NCI-H1048 (cell line): Measurements from ENCODE around the gene POLR1A.

Source experiments
- DNase-seq: peaks from one replicate; lab custom pipeline; 2025; lab: John Stamatoyannopoulos, UW

POLR1A gene

GRCh38 chr2:86064006-86064405 lies 41.7 kb downstream of the POLR1A start:
- DNase-seq: no peak

DNA sequence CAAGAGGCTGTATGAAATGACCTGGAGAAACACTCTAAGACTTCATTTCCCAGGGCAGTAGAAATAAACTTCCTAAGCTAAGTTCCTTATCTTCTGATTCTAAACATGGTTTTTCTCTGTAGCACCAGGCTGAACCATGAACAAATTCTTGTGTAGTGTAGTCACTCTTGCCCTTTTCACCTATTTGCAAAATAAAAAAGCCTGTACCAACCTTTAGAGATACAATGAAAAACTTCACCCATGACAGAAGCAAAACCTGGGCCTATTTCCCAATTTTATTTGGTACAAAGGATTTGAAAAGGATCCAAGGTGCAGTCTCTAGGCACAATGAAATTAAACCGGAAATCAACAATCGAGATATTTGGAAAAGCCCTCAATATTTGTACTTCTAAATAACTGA lies 43.6 kb downstream of the POLR1A start:
- no peak for DNase-seq

- DNase-seq: no peak
Measured at GRCh38 chr2:86056590-86057331, 48.9 kb downstream of the POLR1A start.

GRCh38 chr2:86055314-86055713 lies 50.4 kb downstream of the POLR1A start:
- no peak for DNase-seq

DNA sequence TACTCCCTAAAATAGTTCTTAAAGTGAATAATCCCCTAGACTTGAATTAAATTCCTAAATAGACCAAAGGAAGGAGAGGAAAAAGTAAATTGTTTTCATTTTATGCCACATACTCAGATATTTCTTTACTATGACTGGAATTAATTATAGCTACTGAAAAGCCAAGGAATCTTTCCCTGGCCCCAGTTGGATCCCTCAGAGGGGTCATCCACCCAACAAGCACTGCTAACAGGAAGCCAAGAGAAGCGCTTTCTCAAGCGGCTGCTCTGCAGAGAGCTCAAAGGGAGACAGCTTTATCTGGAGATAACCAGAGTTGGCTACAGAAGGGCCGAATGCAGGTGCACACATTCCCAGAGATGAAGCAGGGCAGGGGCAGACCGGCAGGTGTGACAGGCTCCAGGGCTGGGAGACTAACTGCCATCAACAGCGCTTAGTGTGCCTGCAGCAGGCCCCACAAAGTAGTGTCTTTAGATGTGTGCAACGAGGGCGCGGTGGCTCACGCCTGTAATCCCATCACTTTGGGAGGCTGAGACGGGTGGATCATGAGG lies 51.1 kb downstream of the POLR1A start:
- DNase-seq: no peak

DNA sequence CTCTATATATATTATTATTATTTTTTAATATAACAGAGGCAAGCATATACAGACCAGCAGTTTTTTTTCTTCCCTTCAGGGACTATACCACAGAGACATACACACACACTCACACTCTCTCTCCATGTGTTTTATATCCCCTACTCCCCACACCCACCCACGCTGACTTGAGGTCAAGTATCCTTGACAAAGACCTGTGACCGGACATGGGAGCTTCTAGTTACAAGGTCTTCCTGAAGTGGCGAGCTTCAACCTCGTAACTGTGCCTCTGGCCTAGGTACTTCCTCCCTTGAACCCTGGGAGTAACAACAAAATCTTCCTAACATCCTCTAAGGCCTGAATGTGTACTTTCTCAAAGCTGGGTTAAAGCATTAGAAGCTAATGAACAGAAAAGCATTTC lies 52.5 kb downstream of the POLR1A start:
- DNase-seq: no peak

- no peak for DNase-seq
Measured at GRCh38 chr2:86052676-86053075, 53.0 kb downstream of the POLR1A start.

DNA sequence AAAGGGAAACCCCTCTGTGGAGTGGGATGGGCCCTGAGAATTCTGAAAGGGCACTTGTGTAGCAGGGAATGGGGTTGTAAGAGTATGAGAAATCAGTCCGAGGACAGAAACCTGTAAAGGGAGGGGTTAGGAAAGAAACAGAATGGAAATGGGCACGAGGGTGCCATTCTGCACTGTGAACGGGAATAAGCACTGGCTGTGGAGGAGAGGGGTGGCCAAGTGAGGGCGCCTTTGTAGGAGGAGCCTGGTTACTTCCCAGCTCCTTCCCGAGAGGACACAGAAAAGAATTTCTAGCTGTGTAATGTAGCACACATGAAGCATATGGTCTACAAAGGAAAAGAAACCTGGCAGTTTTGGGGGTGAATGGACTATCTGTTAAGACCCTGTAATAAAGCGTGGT lies 53.4 kb downstream of the POLR1A start:
- DNase-seq: no peak

DNA sequence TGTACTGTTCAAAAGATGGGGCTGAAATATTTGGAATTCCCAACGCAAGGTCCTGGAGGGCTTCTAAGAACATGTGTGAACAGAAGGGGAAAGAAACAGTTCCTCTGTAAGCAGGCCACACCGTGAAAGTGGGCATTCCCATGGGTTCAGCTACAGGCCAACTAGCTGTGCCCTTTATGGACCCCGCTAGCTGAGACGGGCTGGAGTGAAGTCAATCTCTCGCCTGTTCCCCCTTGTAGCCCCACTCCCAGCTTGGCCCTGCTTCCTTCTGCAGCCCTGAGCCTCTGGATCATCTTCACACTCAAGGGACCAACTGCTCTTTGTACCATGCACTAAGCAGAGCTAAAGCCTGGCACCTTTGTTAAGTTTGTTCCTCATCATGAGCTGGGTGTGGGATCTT lies 55.4 kb downstream of the POLR1A start:
- no peak for DNase-seq

GRCh38 chr2:86049529-86049928 lies 56.2 kb downstream of the POLR1A start:
- DNase-seq: no peak

DNA sequence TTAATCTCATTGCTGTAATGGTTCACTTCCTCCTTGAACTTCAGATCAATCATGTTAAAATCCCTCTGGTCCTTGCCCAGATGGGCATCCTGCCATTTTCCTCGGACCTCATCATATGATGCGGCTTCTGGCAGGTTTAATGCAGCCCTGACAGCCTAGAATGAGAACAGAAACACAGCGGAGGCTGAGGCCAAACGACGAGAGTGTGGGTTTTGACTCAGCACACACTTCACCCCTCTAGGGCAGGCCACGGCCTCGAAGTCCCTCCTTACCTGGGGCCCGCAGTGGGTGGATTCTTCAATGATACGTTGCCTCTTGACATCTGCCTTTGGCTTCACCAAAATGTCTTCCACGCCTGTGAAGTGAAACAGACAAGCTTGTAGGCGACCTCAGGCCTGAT lies 56.8 kb downstream of the POLR1A start:
- no peak for DNase-seq

DNA sequence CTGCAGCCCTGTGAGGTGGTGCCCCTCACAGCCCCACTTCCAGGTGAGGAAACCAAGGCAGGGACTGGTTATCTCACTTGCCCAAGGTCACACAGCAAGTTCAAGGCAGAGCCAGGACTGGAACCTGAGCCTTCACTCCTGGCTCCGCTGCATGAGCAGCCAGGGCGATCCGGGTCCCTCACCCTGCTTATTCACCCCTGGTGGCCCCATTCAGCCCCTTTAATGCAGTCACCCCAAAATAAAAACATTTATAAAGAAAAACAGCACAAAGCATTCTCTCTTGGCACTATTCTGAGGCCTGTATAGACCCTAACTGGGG lies 57.3 kb downstream of the POLR1A start:
- no peak for DNase-seq

- no peak for DNase-seq
Measured at GRCh38 chr2:86047575-86048382, 57.9 kb downstream of the POLR1A start.

DNA sequence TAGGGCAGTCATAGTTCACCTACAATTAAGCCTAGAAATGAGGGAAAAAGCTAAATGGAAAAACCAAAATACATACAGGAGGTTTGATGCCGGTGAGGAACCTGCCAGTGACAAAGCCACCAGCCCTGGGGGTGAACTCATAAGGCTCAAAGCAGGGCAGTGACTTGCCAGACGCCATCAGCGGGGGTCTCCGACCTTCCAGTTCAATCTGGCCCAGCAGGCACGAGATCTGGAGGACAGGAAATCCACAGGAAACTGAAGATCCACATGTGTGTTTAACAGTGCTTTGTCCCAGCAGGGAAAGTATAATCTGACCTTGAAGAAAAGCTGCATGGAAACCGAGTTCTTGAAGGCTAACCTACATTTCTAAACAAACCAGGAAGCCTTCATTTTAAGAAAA lies 60.1 kb downstream of the POLR1A start:
- DNase-seq: no peak

- DNase-seq: no peak
Measured at GRCh38 chr2:86044614-86045013, 61.1 kb downstream of the POLR1A start.

GRCh38 chr2:86044045-86044444 lies 61.6 kb downstream of the POLR1A start:
- no peak for DNase-seq

GRCh38 chr2:86042256-86043168 lies 63.2 kb downstream of the POLR1A start:
- DNase-seq: no peak

- no peak for DNase-seq
Measured at GRCh38 chr2:86039963-86040655, 65.6 kb downstream of the POLR1A start.

GRCh38 chr2:86039178-86039962 lies 66.3 kb downstream of the POLR1A start:
- DNase-seq: no peak

DNA sequence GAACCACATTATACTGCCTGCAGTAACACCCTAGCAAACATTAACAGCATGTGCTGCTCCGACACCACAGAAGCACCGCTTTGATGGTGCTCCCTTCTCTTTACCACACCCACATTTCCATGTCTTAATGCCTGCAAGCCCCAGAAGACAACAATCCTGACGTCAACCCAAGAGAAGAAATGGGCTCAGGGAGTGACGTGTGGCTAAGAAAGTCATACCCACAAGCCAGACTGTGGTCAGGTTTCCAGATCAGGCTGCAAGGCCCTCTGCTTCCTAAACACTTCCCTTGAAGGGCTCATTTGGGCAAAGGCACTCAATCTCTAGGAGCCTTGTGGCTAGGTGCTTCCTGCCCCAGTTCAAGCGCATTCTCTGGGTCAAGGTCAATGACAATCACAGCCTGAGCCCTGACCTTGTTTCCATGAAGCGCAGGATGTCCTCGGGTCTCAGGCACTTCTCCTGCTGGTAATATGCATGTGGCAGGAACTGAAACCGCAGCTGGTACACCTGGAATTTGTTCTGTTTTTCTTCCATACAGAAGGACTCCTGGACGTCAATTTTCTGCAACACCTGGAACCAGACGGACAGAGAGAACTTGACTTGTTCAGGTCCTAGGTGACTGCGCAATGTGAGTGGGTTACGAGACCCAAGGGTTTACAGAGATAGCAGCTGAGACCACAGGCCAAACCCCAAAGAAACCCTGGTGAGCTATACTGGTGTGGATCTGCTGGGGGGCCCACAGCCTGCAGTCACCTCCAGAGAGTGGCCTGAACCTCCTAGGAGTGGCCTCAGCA lies 67.2 kb downstream of the POLR1A start:
- no peak for DNase-seq
